Kidney epithelial cell (primary cell): ENCODE data around the gene CENPS. TPM values are rescaled to one million over a fixed set of nuclear protein-coding genes. Genes with fewer than 3 reads are reported as not detected.
"Not testable (repeated sequence)": the region's sequence is repeated elsewhere in the genome, so short reads cannot be mapped to it uniquely, and the experiment has no call there.

Source experiments
- DNase-seq: peaks from one replicate; pipeline ENCODE4 v3.0.0-alpha.2; 2010; ENCODE audit warnings: low read depth
- H3K27me3 ChIP-seq: 2 replicates; pipeline ENCODE4 v1.6.0; 2011; ENCODE audit warnings: low read length; ENCODE audit not compliant: control insufficient read depth, insufficient read depth
- H3K36me3 ChIP-seq: 2 replicates; pipeline ENCODE4 v1.5.1; 2011; ENCODE audit warnings: low read length; ENCODE audit not compliant: control insufficient read depth, insufficient read depth
- H3K4me3 ChIP-seq: 2 replicates; pipeline ENCODE4 v1.5.1; 2011; ENCODE audit warnings: low read depth, mild to moderate bottlenecking, control low read depth, low read length
- total RNA-seq: library from RNA; depleted of rRNA; stranded (reverse); fragments of >200 nt; gene quantifications from 2 replicates; pipeline ENCODE4 v1.2.3, GENCODE V29; 2015
- TF ChIP-seq, protein P1 (sequence below): IDR thresholded peaks from 2 replicates; pipeline ENCODE4 v1.5.1; 2011; ENCODE audit warnings: mild to moderate bottlenecking, moderate library complexity, low read length, control low read depth, inconsistent platforms; ENCODE audit not compliant: insufficient read depth, poor library complexity, severe bottlenecking

CENPS gene
- total RNA-seq, 1 donor from 2014 or later, result 6.6 TPM

DNA sequence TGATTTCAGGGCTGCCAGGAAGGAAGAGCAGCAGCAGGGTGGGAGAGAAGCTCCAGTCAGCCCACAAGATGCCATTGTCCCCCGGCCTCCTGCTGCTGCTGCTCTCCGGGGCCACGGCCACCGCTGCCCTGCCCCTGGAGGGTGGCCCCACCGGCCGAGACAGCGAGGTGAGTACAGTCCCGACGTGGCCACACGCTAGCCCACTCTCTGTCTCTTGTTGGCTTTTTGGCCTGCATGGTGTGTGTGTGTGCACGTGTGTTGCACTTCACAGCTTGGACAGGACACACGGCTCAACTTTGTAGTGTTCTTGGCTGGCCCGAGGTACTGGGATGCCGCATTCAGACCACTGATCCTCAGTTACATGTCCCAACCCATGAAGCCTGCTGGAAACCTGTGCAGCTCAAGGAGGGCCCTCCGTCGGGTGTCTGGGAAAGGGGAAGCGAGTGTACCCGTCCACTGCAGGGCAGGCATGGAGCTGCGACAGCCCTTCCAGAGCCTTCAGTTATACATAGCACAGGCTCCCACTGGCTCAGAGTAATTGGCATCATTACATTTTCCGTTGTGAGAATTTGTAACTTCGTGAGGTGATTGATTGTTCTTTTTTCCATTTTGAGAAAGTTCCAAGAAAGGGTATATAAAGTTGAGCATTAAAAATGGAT, 20.1 kb downstream of the CENPS start:
- Histone ChIP-seq H3K4me3 (no peak overlapping the region), H3K36me3 (no peaks in the 10 kb centered on the region), H3K27me3 (no peaks in the 10 kb centered on the region)
- DNase-seq, result no peak
- TF ChIP-seq, protein P1, sequence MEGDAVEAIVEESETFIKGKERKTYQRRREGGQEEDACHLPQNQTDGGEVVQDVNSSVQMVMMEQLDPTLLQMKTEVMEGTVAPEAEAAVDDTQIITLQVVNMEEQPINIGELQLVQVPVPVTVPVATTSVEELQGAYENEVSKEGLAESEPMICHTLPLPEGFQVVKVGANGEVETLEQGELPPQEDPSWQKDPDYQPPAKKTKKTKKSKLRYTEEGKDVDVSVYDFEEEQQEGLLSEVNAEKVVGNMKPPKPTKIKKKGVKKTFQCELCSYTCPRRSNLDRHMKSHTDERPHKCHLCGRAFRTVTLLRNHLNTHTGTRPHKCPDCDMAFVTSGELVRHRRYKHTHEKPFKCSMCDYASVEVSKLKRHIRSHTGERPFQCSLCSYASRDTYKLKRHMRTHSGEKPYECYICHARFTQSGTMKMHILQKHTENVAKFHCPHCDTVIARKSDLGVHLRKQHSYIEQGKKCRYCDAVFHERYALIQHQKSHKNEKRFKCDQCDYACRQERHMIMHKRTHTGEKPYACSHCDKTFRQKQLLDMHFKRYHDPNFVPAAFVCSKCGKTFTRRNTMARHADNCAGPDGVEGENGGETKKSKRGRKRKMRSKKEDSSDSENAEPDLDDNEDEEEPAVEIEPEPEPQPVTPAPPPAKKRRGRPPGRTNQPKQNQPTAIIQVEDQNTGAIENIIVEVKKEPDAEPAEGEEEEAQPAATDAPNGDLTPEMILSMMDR, result no peak

DNA sequence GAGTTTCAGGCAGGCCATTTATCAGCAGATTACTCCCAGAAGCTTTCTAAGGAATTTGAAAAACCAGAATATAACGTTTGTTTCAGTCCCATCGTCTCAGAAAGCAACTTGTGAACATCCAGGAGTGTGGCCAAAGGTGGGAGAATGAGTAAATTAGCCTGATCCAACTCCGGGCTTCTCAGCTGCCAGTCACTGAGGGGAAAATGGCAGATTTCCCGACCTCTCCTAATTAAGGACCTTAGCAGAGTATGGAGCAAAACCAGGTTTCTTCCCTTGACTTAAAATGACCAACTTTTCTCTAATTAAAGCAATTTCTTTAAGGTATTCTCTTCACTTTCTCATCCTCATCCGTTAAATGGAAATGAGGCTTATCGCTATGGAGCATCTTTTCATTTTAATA, 20.6 kb downstream of the CENPS start:
- TF ChIP-seq, protein P1, result no peak
- Histone ChIP-seq H3K4me3 (no peak overlapping the region), H3K36me3 (no peaks in the 10 kb centered on the region), H3K27me3 (no peaks in the 10 kb centered on the region)
- DNase-seq, result no peak

DNA sequence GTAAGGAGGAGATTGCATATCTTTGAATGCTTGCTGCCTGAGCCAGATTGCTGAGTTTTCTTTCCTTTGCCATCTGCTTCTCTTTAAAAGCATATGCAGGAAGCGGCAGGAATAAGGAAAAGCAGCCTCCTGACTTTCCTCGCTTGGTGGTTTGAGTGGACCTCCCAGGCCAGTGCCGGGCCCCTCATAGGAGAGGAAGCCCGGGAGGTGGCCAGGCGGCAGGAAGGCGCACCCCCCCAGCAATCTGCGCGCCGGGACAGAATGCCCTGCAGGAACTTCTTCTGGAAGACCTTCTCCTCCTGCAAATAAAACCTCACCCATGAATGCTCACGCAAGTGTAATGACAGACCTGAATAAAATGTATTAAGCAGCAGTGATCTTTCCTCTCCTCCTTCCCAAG, 21.1 kb downstream of the CENPS start:
- TF ChIP-seq, protein P1, result no peak
- no peak for DNase-seq
- Histone ChIP-seq H3K36me3 (no peaks in the 10 kb centered on the region), H3K4me3 (no peak overlapping the region), H3K27me3 (no peaks in the 10 kb centered on the region)

DNA sequence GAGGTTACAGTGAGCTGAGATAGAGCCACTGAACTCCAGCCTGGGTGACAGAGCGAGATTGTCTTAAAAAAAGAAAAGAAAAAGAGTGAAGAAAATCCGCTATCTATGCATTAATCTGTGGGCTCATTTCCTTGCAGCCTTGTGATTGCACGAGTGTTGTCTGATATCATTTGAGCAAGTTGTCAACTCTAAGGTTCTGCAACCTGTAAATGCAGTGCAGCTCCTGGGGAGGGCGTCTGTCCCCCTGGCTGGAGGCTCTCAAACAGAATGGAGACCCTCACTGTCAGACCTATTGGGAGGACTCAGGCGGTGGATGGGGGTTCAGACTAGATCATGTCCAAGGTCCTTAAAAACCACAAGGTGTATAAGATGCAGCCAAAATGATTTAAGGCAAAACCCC, 25.8 kb downstream of the CENPS start:
- Histone ChIP-seq H3K27me3 (no peaks in the 10 kb centered on the region), H3K36me3 (no peaks in the 10 kb centered on the region), H3K4me3 (no peak overlapping the region)
- TF ChIP-seq, protein P1, result no peak
- DNase-seq, result no peak

DNA sequence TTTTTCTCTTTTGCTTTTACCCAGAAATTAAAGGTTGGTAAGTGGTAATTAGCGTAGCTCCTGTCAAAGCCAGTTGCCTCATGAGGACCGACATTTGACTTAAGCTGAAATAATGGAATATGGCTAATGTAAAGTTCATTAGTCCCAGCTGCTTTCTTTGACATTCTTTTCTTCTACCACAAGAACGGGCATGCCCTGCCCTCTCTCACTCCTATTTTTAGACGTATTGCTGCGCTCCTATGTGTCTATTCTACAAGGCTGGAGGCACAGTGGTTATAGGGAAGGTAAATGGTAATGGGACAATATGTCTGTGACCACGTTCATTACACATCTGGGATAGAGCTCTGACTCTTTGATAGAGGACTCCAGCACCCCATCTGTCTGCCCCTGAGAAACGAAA, 26.4 kb downstream of the CENPS start:
- DNase-seq, result no peak
- H3K4me3 ChIP-seq, result no peak overlapping the region
- H3K27me3 ChIP-seq, result no peaks in the 10 kb centered on the region
- no peaks in the 10 kb centered on the region for H3K36me3 ChIP-seq
- TF ChIP-seq, protein P1, result no peak

DNA sequence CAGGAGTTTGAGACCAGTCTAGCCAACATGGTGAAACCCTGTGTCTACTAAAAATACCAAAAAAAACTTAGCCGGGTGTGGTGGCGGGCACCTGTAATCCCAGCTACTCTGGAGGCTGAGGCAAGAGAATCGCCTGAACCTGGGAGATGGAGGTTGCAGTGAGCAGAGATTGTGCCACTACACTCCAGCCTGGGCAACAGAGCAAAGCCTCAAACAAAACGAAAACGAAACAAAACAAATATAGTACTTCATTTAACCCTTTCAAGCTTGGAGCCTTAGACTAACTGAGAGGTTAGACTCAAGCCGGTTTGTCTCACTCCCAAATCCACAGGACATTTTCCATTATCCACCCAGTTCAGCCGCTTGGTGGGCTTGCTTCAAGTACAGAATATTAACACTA, 27.2 kb downstream of the CENPS start:
- not testable (repeated sequence) for DNase-seq, H3K36me3 ChIP-seq, H3K4me3 ChIP-seq, H3K27me3 ChIP-seq
